Ecto neural progenitor cell (in vitro differentiated cells): ENCODE results near the gene IPPK.

Source experiments
- DNase-seq: peaks from one replicate; pipeline ENCODE4 v3.0.0-alpha.2; 2018; ENCODE audit warnings: low spot score

IPPK gene

GRCh38 chr9:92656537-92656925, 13.4 kb downstream of the IPPK start:
- no peak for DNase-seq

- no peak for DNase-seq
Observed at GRCh38 chr9:92655896-92656536, 13.9 kb downstream of the IPPK start.

GRCh38 chr9:92655366-92655765, 14.6 kb downstream of the IPPK start:
- DNase-seq: no peak

- no peak for DNase-seq
Observed at GRCh38 chr9:92654481-92655301, 15.2 kb downstream of the IPPK start.

- DNase-seq: no peak
Observed at GRCh38 chr9:92652461-92652860, 17.5 kb downstream of the IPPK start.

GRCh38 chr9:92650839-92651621, 18.9 kb downstream of the IPPK start:
- no peak for DNase-seq

- no peak for DNase-seq
Observed at GRCh38 chr9:92650296-92650695, 19.6 kb downstream of the IPPK start.

GRCh38 chr9:92649007-92649406, 20.9 kb downstream of the IPPK start:
- DNase-seq: no peak

GRCh38 chr9:92648474-92648971, 21.4 kb downstream of the IPPK start:
- no peak for DNase-seq

- no peak for DNase-seq
Observed at GRCh38 chr9:92647671-92648473, 22.1 kb downstream of the IPPK start.

- no peak for DNase-seq
Observed at GRCh38 chr9:92645041-92645440, 24.9 kb downstream of the IPPK start.

GRCh38 chr9:92644278-92644677, 25.7 kb downstream of the IPPK start:
- DNase-seq: no peak

GRCh38 chr9:92642564-92642963, 27.4 kb downstream of the IPPK start:
- DNase-seq: no peak

GRCh38 chr9:92642041-92642451, 27.9 kb downstream of the IPPK start:
- DNase-seq: no peak

GRCh38 chr9:92641092-92641809, 28.7 kb downstream of the IPPK start:
- no peak for DNase-seq

- DNase-seq: no peak
Observed at GRCh38 chr9:92640398-92641091, 29.4 kb downstream of the IPPK start.

- no peak for DNase-seq
Observed at GRCh38 chr9:92639791-92640271, 30.1 kb downstream of the IPPK start.

- DNase-seq: no peak
Observed at GRCh38 chr9:92639124-92639523, 30.8 kb downstream of the IPPK start.

GRCh38 chr9:92638621-92639101, 31.3 kb downstream of the IPPK start:
- DNase-seq: no peak
